ENCODE measurements around the gene GBF1.
"Not testable (repeated sequence)": the region's sequence is repeated elsewhere in the genome, so short reads cannot be mapped to it uniquely, and the experiment has no call there.

The GBF1 gene

GRCh38 chr10:102302611-102303010 is 57.3 kb downstream of the GBF1 start:
- DNase-seq (ENCODE audit: low read depth) = no peak

DNA sequence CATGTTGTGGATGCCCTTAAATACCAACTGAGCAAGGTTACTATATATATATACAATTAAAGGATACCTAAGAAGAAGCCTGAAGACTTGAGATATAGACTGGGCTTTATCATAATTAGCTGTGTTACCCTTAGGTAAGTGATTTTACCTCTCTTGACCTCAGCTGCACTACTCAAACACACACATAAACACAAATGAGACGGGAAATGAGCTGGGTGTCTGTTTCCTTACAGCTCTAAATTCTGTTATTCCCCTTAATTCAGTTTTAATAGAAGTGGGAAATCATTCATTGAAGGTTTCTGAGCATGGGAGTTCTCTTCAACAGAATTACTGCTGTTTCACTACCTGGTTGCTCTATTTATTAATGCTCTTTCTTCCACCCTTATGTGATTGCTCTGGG is 60.7 kb downstream of the GBF1 start:
- DNase-seq (ENCODE audit: low read depth) = no peak

GRCh38 chr10:102306710-102307109 is 61.4 kb downstream of the GBF1 start:
- DNase-seq (ENCODE audit: low read depth) = no peak

DNA sequence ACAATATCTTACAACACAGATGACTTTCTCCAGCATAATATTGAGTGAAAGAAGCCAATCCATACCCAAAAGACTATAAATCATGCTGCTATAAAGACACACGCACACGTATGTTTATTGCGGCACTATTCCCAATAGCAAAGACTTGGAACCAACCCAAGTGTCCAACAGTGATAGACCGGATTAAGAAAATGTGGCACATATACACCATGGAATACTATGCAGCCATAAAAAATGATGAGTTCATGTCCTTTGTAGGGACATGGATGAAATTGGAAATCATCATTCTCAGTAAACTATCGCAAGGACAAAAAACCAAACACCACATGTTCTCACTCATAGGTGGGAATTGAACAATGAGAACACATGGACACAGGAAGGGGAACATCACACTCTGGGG is 63.0 kb downstream of the GBF1 start:
- DNase-seq (ENCODE audit: low read depth) = not testable (repeated sequence)

DNA sequence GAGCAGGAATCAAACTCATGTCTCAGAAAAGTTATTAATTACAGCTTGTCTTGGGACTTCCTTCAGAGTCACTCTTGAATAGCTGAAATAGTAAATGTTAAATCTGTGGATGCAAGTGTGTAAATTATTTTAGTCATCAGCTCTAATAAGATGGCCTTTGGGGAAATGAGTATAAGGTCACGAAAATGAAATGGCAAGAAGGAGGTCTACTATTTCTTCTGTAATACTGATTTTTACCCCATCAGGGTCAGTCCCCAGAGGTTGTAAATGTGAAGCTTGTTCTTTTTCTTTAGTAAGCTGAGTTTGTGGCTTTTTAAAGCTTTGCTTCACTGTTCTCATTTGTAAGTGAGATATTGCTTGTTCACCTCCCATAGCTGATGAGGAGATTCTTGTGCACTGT is 63.9 kb downstream of the GBF1 start:
- no peak for DNase-seq (ENCODE audit: low read depth)

DNA sequence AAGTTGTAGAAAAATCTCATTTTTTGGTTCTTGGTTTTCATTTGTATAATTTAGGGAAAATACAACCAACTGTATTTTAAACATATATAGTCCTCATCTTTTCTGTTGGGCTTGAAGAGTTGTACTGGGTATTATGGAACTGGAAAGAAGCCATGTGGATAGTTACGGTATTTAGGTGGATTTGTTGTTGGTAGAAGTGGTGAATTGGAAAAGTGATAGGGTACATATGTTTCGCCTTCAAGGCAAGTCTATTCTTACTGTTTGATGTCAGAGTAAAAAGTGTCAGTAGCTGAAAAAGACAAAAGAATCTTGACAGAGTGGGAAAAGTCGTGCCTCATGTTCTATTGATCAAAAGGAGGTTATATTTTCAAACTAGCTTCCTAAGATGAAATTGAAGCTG is 64.6 kb downstream of the GBF1 start:
- DNase-seq (ENCODE audit: low read depth) = no peak

DNA sequence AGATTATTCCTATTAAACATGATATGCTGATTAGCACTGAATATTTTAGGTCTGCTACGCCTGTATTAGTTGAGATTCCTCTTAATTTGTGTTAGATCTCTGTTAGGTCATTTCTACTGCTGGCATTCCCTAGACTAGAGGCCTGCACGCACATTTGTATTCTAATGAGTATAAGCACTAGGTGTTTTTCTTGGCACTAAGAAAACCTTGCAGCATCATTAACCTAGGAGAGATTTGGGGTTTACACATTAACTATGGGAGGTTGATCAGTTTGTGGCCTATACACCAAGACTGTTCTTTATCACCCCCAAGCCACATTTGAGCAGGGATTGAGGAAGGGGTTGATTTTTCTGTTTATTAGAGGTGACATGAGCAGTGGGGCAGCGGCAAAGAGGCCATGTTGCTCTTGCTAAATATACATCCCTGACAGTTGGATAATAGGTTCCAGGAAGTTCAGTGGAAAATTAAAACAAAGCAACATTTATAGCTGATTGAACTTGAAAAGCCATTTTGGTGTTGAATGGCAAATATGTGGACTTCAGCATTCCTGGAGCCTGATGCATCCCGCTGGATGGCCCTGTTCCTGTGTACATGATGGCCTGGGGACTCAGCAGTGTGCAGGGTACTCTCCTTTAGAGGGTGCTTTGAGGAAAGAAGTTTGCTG is 65.2 kb downstream of the GBF1 start:
- DNase-seq (ENCODE audit: low read depth) = no peak

DNA sequence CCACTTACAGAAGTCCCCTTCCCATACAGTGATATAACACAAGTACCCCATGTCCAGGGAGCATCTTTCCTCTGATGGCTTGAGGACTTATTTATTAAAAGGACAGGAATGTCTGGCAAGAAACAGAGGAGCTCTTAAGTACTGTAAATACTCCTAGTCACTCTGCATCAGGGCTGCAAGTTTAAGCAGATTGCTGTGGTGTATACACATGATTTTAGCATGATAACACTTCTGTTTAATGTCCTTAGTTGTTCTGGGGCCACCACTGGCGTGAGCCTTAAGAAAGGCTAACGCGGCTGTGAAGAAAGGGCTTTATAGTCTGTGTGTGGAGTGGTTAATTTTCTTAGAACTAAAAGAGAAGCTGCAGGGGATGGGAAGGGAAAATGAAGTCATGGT is 65.7 kb downstream of the GBF1 start:
- DNase-seq (ENCODE audit: low read depth) = no peak

DNA sequence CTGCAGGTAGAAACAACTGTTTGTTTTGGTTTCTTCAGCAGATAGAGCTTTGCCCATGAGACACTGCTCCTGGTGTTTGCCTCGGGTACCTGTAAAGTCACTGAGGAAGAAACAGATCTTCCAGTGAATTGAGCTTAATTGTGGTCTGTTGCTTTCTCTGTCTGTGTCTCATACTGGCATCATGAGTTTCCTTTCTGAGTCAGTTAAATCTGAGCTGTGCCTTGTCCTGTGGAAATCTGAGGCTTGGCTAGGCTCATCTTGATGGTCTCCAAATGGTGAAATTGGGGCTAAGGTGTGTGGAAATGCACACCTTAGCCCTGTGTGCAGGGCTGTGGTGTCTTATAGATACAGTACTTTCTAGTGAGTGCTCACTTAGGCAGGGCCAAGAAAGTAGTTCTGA is 67.4 kb downstream of the GBF1 start:
- DNase-seq (ENCODE audit: low read depth) = no peak

- DNase-seq (ENCODE audit: low read depth) = no peak
These were observed 68.0 kb downstream of the GBF1 start for GRCh38 chr10:102313221-102313896.

- DNase-seq (ENCODE audit: low read depth) = no peak
These were observed 69.5 kb downstream of the GBF1 start for GRCh38 chr10:102314801-102315200.

GRCh38 chr10:102316421-102316820 is 71.1 kb downstream of the GBF1 start:
- no peak for DNase-seq (ENCODE audit: low read depth)

GRCh38 chr10:102322914-102323313 is 77.6 kb downstream of the GBF1 start:
- DNase-seq (ENCODE audit: low read depth) = peak; percentile 5

GRCh38 chr10:102324061-102324460 is 78.7 kb downstream of the GBF1 start:
- DNase-seq (ENCODE audit: low read depth) = no peak

DNA sequence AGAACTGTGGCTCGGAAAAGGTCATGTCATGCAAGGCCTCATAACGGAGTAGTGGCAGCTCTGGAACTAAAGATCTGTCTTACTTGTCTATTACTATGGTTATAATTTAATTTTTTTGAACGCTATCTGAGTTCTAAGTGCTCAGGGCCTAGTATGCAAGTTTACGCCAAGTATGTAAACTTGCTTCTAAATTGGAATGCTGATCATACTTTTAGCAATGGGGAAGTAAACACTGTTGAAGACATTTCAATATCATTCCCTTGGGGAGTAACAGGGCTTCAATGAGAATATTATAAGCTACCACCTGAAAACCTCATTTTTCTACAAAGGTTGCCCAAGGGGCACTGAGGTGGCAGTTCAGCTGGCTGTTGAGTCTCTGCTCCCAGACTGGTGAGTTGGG is 80.7 kb downstream of the GBF1 start:
- no peak for DNase-seq (ENCODE audit: low read depth)

- DNase-seq (ENCODE audit: low read depth) = no peak
These were observed 81.7 kb downstream of the GBF1 start for GRCh38 chr10:102327002-102327401.

GRCh38 chr10:102327641-102328040 is 82.3 kb downstream of the GBF1 start:
- no peak for DNase-seq (ENCODE audit: low read depth)

- DNase-seq (ENCODE audit: low read depth) = no peak
These were observed 87.4 kb downstream of the GBF1 start for GRCh38 chr10:102332772-102333171.

GRCh38 chr10:102334101-102334500 is 88.8 kb downstream of the GBF1 start:
- DNase-seq (ENCODE audit: low read depth) = no peak

DNA sequence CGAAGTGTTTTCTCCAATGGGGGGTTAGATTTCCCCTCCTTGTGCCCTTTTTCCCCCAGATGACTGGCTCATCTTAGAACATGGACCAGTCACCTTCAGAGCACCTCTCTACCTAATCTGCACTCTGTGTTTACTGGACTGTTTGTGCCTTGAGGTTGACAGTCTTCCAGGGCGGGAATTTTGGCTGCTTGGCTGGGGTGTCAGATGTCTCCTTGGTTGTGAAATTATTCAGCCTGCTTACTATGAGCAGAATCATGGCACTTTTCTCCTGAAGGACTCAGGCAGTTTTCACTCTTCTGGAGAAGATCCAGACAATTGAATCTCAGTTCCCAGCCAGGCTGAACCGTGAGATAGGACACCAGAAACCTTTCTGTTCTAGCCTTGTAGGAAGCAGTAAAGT is 89.9 kb downstream of the GBF1 start:
- DNase-seq (ENCODE audit: low read depth) = no peak

DNA sequence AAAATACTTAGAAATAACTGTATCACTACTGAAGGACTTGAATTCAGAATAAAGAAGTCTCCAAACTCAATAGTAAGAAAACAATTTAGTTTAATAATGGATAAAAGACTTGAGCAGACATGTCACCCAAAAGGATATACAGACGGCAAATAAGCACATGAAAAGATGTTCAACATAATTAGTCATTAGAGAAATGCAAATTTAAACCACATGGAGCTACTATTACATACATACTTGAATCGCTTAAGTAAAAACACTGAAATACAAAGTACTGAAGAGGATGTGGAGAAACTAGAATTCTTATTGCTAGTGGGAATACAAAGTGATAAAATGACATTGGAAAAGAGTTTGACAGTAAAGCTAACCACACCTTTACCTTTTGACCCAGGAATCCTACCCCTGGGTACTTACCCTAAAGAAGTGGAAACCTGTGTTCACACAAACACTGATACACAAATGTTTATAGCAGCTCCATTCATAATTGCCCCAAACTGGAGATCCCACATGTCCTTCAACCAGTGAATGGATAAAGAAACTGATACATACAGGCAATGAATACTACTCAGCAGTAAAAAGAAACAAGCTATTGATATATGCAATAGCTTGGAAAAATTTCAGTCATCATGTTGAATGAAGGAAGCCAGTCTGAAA is 95.8 kb downstream of the GBF1 start:
- no peak for DNase-seq (ENCODE audit: low read depth)

DNA sequence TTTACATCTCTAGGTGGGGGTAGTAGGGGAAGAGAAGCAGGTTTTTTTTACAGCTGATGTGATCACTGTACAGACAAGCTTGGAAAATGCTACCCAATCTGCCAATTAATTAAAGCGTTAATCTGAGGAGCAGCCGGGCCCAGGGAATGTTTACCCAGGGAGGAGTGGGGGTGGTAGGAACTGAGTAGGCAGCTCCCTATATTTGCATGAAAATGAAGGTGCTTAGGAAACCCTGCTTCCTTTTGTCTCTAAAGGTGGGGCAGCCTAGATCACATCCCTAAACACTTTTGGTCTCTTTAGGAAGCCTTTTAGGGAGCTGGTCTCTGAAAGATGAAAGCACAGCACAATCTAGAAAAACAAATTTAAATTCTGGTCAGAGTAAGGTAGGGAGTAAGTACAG is 97.1 kb downstream of the GBF1 start:
- no peak for DNase-seq (ENCODE audit: low read depth)

- no peak for DNase-seq (ENCODE audit: low read depth)
These were observed 97.6 kb downstream of the GBF1 start for GRCh38 chr10:102342958-102343357.

DNA sequence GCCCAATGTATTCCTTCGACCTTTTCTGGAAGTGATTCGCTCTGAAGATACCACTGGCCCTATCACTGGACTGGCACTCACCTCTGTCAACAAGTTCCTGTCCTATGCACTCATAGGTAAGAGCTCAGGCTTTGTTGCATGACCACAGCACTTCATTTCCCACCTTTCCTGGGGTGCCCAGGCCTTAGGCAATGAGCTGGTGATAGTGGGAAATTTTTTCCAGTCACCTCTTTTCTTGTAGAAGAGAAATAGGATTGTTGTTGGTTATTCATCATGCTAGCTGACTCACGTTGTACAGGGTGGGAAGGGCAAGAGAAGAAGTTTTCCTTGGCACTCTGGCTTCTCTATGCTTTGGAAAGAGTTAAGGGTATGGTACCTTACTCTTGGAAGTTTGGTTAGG is 98.7 kb downstream of the GBF1 start:
- no peak for DNase-seq (ENCODE audit: low read depth)

Data from T-helper 22 cell (primary cell).